Activated T-helper 2 cell treated with anti-CD3 and anti-CD28 coated beads, Interferon-gamma antibody, Interleukin-2, Interleukin-4, amounts not matched to agents 10 μg/mL and 5 μg/mL and 100 μg/mL, durations not matched to agents 14 hours and 24 hours and 36 hours (primary cell): ENCODE data around the gene IPO13. TPM values are rescaled to one million over a fixed set of nuclear protein-coding genes. Genes with fewer than 3 reads are reported as not detected.

Experiments
- DNase-seq: peaks from one replicate; pipeline ENCODE4 v3.0.0; 2021; ENCODE audit warnings: low spot score
- H3K27ac Mint-ChIP-seq: one replicate; pipeline ENCODE4 v1.8.0; 2021; ENCODE audit warnings: mixed read lengths
- H3K27me3 Mint-ChIP-seq: one replicate; pipeline ENCODE4 v1.8.0; 2021; ENCODE audit warnings: low read depth, mixed read lengths
- H3K36me3 Mint-ChIP-seq: one replicate; pipeline ENCODE4 v1.8.0; 2021; ENCODE audit warnings: low read depth, mixed read lengths
- H3K4me1 Mint-ChIP-seq: one replicate; pipeline ENCODE4 v1.8.0; 2021; ENCODE audit warnings: low read depth, mixed read lengths
- H3K4me3 Mint-ChIP-seq: one replicate; pipeline ENCODE4 v1.8.0; 2021; ENCODE audit warnings: low read depth, mild to moderate bottlenecking, moderate library complexity, mixed read lengths
- H3K9me3 Mint-ChIP-seq: one replicate; pipeline ENCODE4 v1.8.0; 2021; ENCODE audit warnings: mixed read lengths
- intact Hi-C: fragments of 100-400 bp; cut with micrococcal nuclease; formaldehyde crosslinking; loops from one replicate; pipeline ENCODE4 v1.15.1; 2023
- total RNA-seq: library from RNA; stranded (reverse); gene quantifications from 2 replicates; pipeline ENCODE4 v1.2.3, GENCODE V29; 2022

Gene IPO13
- total RNA-seq, 1 donor from 2014 or later = 26.4 TPM

- Mint-ChIP-seq H3K36me3 (peaks cover 4% of the 10 kb centered on the region), H3K4me1 (peaks cover 11% of the 10 kb centered on the region), H3K4me3 (no peak within 1 kb of the TSS), H3K9me3 (no peaks in the 10 kb centered on the region), H3K27me3 (peaks cover 10% of the 10 kb centered on the region), H3K27ac (no peak within 1 kb of the TSS)
- intact Hi-C loops = loop anchor here (1.0 to 5.0 kb wide), 2 partner anchors 170 to 406 kb away; no protein-coding TSS in a partner anchor
- no peak for DNase-seq
Measured at GRCh38 chr1:43933386-43934100, 13.2 kb upstream of the IPO13 start, which contains the start of gene ARTN. Gene ARTN (plus strand): TSS chr1:43933801. CDS start chr1:43935657, 1,856 bp downstream.

GRCh38 chr1:43934101-43934985 lies 12.4 kb upstream of the IPO13 start:
- DNase-seq = peak; percentile 33
- Mint-ChIP-seq H3K27me3 (peaks cover 10% of the 10 kb centered on the region), H3K27ac (no peak overlapping the region), H3K9me3 (no peaks in the 10 kb centered on the region), H3K36me3 (peaks cover 4% of the 10 kb centered on the region), H3K4me3 (no peak overlapping the region), H3K4me1 (peaks cover 11% of the 10 kb centered on the region)
- intact Hi-C loops = loop anchor here (1.0 to 5.0 kb wide), 2 partner anchors 171 to 407 kb away; no protein-coding TSS in a partner anchor

- no peak for DNase-seq
Measured at GRCh38 chr1:43934986-43935324, 11.8 kb upstream of the IPO13 start.

GRCh38 chr1:43935711-43936427 lies 10.9 kb upstream of the IPO13 start:
- no peak for DNase-seq
- peaks cover 7% of the 10 kb centered on the region for H3K36me3 Mint-ChIP-seq
- intact Hi-C loops = no loop called here
- peaks cover 10% of the 10 kb centered on the region for H3K27me3 Mint-ChIP-seq
- no peaks in the 10 kb centered on the region for H3K9me3 Mint-ChIP-seq
- H3K27ac Mint-ChIP-seq = no peak overlapping the region
- peaks cover 10% of the 10 kb centered on the region for H3K4me1 Mint-ChIP-seq
- no peak overlapping the region for H3K4me3 Mint-ChIP-seq

More at GRCh38 chr1:43934986-43935324, 11.8 kb upstream of the IPO13 start:
- intact Hi-C loops = loop anchor here (1.0 to 5.0 kb wide), 2 partner anchors 172 to 408 kb away; no protein-coding TSS in a partner anchor
- Mint-ChIP-seq H3K4me1 (peaks cover 10% of the 10 kb centered on the region), H3K27me3 (peaks cover 10% of the 10 kb centered on the region), H3K4me3 (no peak overlapping the region), H3K9me3 (no peaks in the 10 kb centered on the region), H3K36me3 (peaks cover 5% of the 10 kb centered on the region), H3K27ac (no peak overlapping the region)

- peak overlapping the region; percentile 51 for H3K4me3 Mint-ChIP-seq
- intact Hi-C loops = no loop called here
- peak; percentile 17 for DNase-seq
- no peak overlapping the region for H3K27ac Mint-ChIP-seq
- H3K9me3 Mint-ChIP-seq = no peaks in the 10 kb centered on the region
- peaks cover 7% of the 10 kb centered on the region for H3K36me3 Mint-ChIP-seq
- peaks cover 10% of the 10 kb centered on the region for H3K27me3 Mint-ChIP-seq
- peaks cover 10% of the 10 kb centered on the region for H3K4me1 Mint-ChIP-seq
Measured at GRCh38 chr1:43936431-43937151, 10.2 kb upstream of the IPO13 start.

- Mint-ChIP-seq H3K27ac (no peak overlapping the region), H3K36me3 (peaks cover 7% of the 10 kb centered on the region), H3K9me3 (no peaks in the 10 kb centered on the region), H3K27me3 (peaks cover 10% of the 10 kb centered on the region), H3K4me3 (no peak overlapping the region), H3K4me1 (peaks cover 10% of the 10 kb centered on the region)
- intact Hi-C loops = no loop called here
- no peak for DNase-seq
Measured at GRCh38 chr1:43937179-43937865, 9.4 kb upstream of the IPO13 start.

GRCh38 chr1:43938383-43938782 lies 8.4 kb upstream of the IPO13 start:
- Mint-ChIP-seq H3K4me3 (no peak overlapping the region), H3K27ac (no peak overlapping the region), H3K9me3 (no peaks in the 10 kb centered on the region), H3K36me3 (peaks cover 15% of the 10 kb centered on the region), H3K4me1 (peaks cover 7% of the 10 kb centered on the region), H3K27me3 (peaks cover 5% of the 10 kb centered on the region)
- intact Hi-C loops = no loop called here
- DNase-seq = no peak

GRCh38 chr1:43938892-43939587 lies 7.7 kb upstream of the IPO13 start:
- no peak overlapping the region for H3K27ac Mint-ChIP-seq
- no peak for DNase-seq
- H3K4me1 Mint-ChIP-seq = peaks cover 4% of the 10 kb centered on the region
- H3K9me3 Mint-ChIP-seq = no peaks in the 10 kb centered on the region
- H3K36me3 Mint-ChIP-seq = peaks cover 15% of the 10 kb centered on the region
- no peak overlapping the region for H3K4me3 Mint-ChIP-seq
- intact Hi-C loops = no loop called here
- peaks cover 3% of the 10 kb centered on the region for H3K27me3 Mint-ChIP-seq

GRCh38 chr1:43942411-43942810 lies 4.3 kb upstream of the IPO13 start:
- no peak overlapping the region for H3K27ac Mint-ChIP-seq
- intact Hi-C loops = loop anchor here (5.0 to 10.0 kb wide), 2 partner anchors 92 to 420 kb away; partner anchors contain the start of gene SLC6A9
- peaks cover 9% of the 10 kb centered on the region for H3K4me1 Mint-ChIP-seq
- H3K36me3 Mint-ChIP-seq = peaks cover 25% of the 10 kb centered on the region
- H3K4me3 Mint-ChIP-seq = no peak overlapping the region
- DNase-seq = no peak
- no peaks in the 10 kb centered on the region for H3K9me3 Mint-ChIP-seq
- H3K27me3 Mint-ChIP-seq = no peaks in the 10 kb centered on the region

GRCh38 chr1:43944860-43945259 lies 1.9 kb upstream of the IPO13 start:
- no peaks in the 10 kb centered on the region for H3K9me3 Mint-ChIP-seq
- H3K27me3 Mint-ChIP-seq = no peaks in the 10 kb centered on the region
- peaks cover 24% of the 10 kb centered on the region for H3K4me1 Mint-ChIP-seq
- H3K4me3 Mint-ChIP-seq = peak overlapping the region; percentile 96
- DNase-seq = no peak
- H3K36me3 Mint-ChIP-seq = peaks cover 26% of the 10 kb centered on the region
- peak overlapping the region; percentile 78 for H3K27ac Mint-ChIP-seq
- intact Hi-C loops = loop anchor here (5.0 to 10.0 kb wide), 4 partner anchors 90 to 423 kb away; partner anchors contain the start of genes KDM4A, SLC6A9 and ST3GAL3

GRCh38 chr1:43945674-43946235 lies 995 bp upstream of the IPO13 start:
- DNase-seq = no peak
- Mint-ChIP-seq H3K4me1 (peaks cover 30% of the 10 kb centered on the region), H3K4me3 (peak overlapping the region; percentile 96), H3K36me3 (peaks cover 29% of the 10 kb centered on the region), H3K27me3 (no peaks in the 10 kb centered on the region), H3K27ac (peak overlapping the region; percentile 94), H3K9me3 (no peaks in the 10 kb centered on the region)
- intact Hi-C loops = loop anchor here (1.0 to 10.0 kb wide), 5 partner anchors 24 to 293 kb away; partner anchors contain the start of genes ATP6V0B, KDM4A, SLC6A9 and ST3GAL3
